HG03175 (cell line): ENCODE data around the gene TRAFD1.

Source experiments
- ATAC-seq: cut with Tn5 transposase; IDR thresholded peaks from one replicate; pipeline ENCODE4 v1.9.1; 2021; ENCODE audit warnings: mild to moderate bottlenecking, moderate library complexity; ENCODE audit not compliant: unreplicated experiment

The TRAFD1 gene

GRCh38 chr12:112196196-112196875 is 71.0 kb downstream of the TRAFD1 start:
- ATAC-seq = no peak

- no peak for ATAC-seq
Observed at GRCh38 chr12:112198120-112198733, 72.9 kb downstream of the TRAFD1 start.

- ATAC-seq = no peak
Observed at GRCh38 chr12:112199136-112199535, 73.8 kb downstream of the TRAFD1 start.
